Kidney (tissue), 11 donors: Measurements from ENCODE around the gene NOTCH2. TPM values are rescaled to one million over a fixed set of nuclear protein-coding genes. Genes with fewer than 3 reads are reported as not detected.
"Not testable (repeated sequence)": the region's sequence is repeated elsewhere in the genome, so short reads cannot be mapped to it uniquely, and the experiment has no call there.

Experiments used
- DNase-seq, 5 donors: peaks; one replicate each; pipeline ENCODE4 v3.0.0-alpha.2; 2013 to 2020
- FAIRE-seq: peaks from 2 replicates; lab custom pipeline; 2012; peaks lifted over from hg19 to GRCh38; lab: Jason Lieb, UNC
- H3K27ac ChIP-seq, 2 donors: one replicate each; pipeline ENCODE4 v1.7.0; 2013; ENCODE audit warnings: low read depth in 2 of 2, low read length in 2 of 2, inconsistent platforms in 1 of 2
- H3K27me3 ChIP-seq: one replicate; pipeline ENCODE4 v1.7.1; 2013; ENCODE audit warnings: low read length, inconsistent platforms; ENCODE audit not compliant: control insufficient read depth, insufficient read depth
- H3K36me3 ChIP-seq, 3 donors: one replicate each; pipeline versions ENCODE4 v1.7.0 to v1.7.1; 2013; ENCODE audit warnings: low read length in 3 of 3, control low read depth in 1 of 3, inconsistent platforms in 1 of 3; ENCODE audit not compliant: insufficient read depth in 3 of 3, control insufficient read depth in 2 of 3
- H3K4me1 ChIP-seq, 3 donors: one replicate each; pipeline versions ENCODE4 v1.7.0 to v1.7.1; 2013; ENCODE audit warnings: low read length in 3 of 3, inconsistent platforms in 1 of 3, low read depth in 1 of 3; ENCODE audit not compliant: control insufficient read depth in 2 of 3, insufficient read depth in 2 of 3
- H3K4me3 ChIP-seq, 3 donors: one replicate each; pipeline versions ENCODE4 v1.7.0 to v1.8.1; 2013; ENCODE audit warnings: low read length in 3 of 3, control low read depth in 1 of 3, inconsistent platforms in 1 of 3
- H3K9ac ChIP-seq, 3 donors: one replicate each; pipeline versions ENCODE4 v1.7.0 to v1.7.1; 2013; ENCODE audit warnings: low read length in 3 of 3, control low read depth in 1 of 3, inconsistent platforms in 1 of 3
- H3K9me3 ChIP-seq, 3 donors: one replicate each; pipeline versions ENCODE4 v1.7.0 to v1.7.1; 2013; ENCODE audit warnings: low read length in 3 of 3, control low read depth in 1 of 3, inconsistent platforms in 1 of 3; ENCODE audit not compliant: control insufficient read depth in 2 of 3, insufficient read depth in 1 of 3
- intact Hi-C: fragments of 100-400 bp; cut with DNase I; formaldehyde crosslinking; loops from one replicate; pipeline ENCODE4 v1.11.1; 2022
- polyA plus RNA-seq: library from polyadenylated mRNA; stranded (reverse); fragments of 350-450 nt; fragmentation: Illumina TruSeq; extraction: RNeasy Lipid Tissue Mini Kit (QIAGEN cat#74804); gene quantifications from one replicate; pipeline ENCODE4 v1.2.3, GENCODE V29; 2014; ENCODE audit warnings: low read depth, low replicate concordance; ENCODE audit not compliant: insufficient read depth
- total RNA-seq: library from RNA; stranded (reverse); fragmentation: NEBNext Ultra II Directional; extraction: Animal tissue kit (Norgen Biotek cat#: 25700); gene quantifications from one replicate; pipeline ENCODE4 v1.2.1, GENCODE V29; 2021
- donor health status: control.
- donor health status: control.
- donor health status: DM: yes; HTN: yes; CAD: no.
- donor health status: Normal renal cell carcinoma (clear cell type).

NOTCH2 gene
- total and polyA plus RNA-seq, 2 donors from 2014 or later = 4.9 to 113 TPM

- H3K27me3 ChIP-seq, H3K27ac ChIP-seq, H3K36me3 ChIP-seq, FAIRE-seq, intact Hi-C loops, DNase-seq, H3K9ac ChIP-seq, H3K4me1 ChIP-seq, H3K4me3 ChIP-seq, H3K9me3 ChIP-seq: not testable (repeated sequence)
Observed at GRCh38 chr1:120093548-120094181, 24.2 kb upstream of the NOTCH2 start.

- H3K4me3 ChIP-seq, FAIRE-seq, intact Hi-C loops, DNase-seq, H3K4me1 ChIP-seq, H3K9me3 ChIP-seq, H3K27me3 ChIP-seq, H3K9ac ChIP-seq, H3K27ac ChIP-seq, H3K36me3 ChIP-seq: not testable (repeated sequence)
Observed at GRCh38 chr1:120092232-120093218, 23.1 kb upstream of the NOTCH2 start.

- DNase-seq = not testable (repeated sequence)
Observed at GRCh38 chr1:120090830-120091229, 21.4 kb upstream of the NOTCH2 start.

GRCh38 chr1:120087959-120088358 is 18.5 kb upstream of the NOTCH2 start:
- FAIRE-seq, H3K9ac ChIP-seq, H3K27me3 ChIP-seq, H3K4me1 ChIP-seq, DNase-seq, H3K27ac ChIP-seq, H3K4me3 ChIP-seq, intact Hi-C loops, H3K9me3 ChIP-seq, H3K36me3 ChIP-seq: not testable (repeated sequence)

More at GRCh38 chr1:120090830-120091229, 21.4 kb upstream of the NOTCH2 start:
- H3K27ac ChIP-seq, H3K4me1 ChIP-seq, H3K4me3 ChIP-seq, H3K27me3 ChIP-seq, H3K9ac ChIP-seq, H3K36me3 ChIP-seq, intact Hi-C loops, FAIRE-seq, H3K9me3 ChIP-seq: not testable (repeated sequence)

- FAIRE-seq = not testable (repeated sequence)
Observed at GRCh38 chr1:120069920-120070214, 405 bp upstream of the NOTCH2 start.

GRCh38 chr1:120068683-120069066 is 787 bp downstream of the NOTCH2 start:
- H3K36me3 ChIP-seq, intact Hi-C loops, FAIRE-seq, H3K9me3 ChIP-seq, H3K4me1 ChIP-seq, H3K27ac ChIP-seq, H3K9ac ChIP-seq, H3K4me3 ChIP-seq, H3K27me3 ChIP-seq: not testable (repeated sequence)
- peak in 1 of 5 donors; percentile 65 for DNase-seq

More at GRCh38 chr1:120069920-120070214, 405 bp upstream of the NOTCH2 start:
- H3K27me3 ChIP-seq, H3K36me3 ChIP-seq, H3K4me1 ChIP-seq, H3K9ac ChIP-seq, H3K9me3 ChIP-seq, DNase-seq, intact Hi-C loops, H3K4me3 ChIP-seq, H3K27ac ChIP-seq: not testable (repeated sequence)

GRCh38 chr1:120048208-120048607 is 21.3 kb downstream of the NOTCH2 start:
- H3K27me3 ChIP-seq, H3K9me3 ChIP-seq, H3K36me3 ChIP-seq, H3K27ac ChIP-seq, H3K4me1 ChIP-seq, H3K4me3 ChIP-seq, FAIRE-seq, intact Hi-C loops, H3K9ac ChIP-seq, DNase-seq: not testable (repeated sequence)

- intact Hi-C loops, DNase-seq, H3K36me3 ChIP-seq, H3K27me3 ChIP-seq, H3K4me1 ChIP-seq, H3K4me3 ChIP-seq, H3K9ac ChIP-seq, H3K9me3 ChIP-seq, H3K27ac ChIP-seq, FAIRE-seq: not testable (repeated sequence)
Observed at GRCh38 chr1:120041771-120042170, 27.7 kb downstream of the NOTCH2 start.
